Activated CD8-positive, alpha-beta memory T cell treated with anti-CD3 and anti-CD28 coated beads for 1 hour (primary cell): ENCODE data around the gene DDAH2.
A peak's percentile ranks its signal among the peaks of the same experiment; 100 is the strongest.
"Not testable (repeated sequence)": the region's sequence is repeated elsewhere in the genome, so short reads cannot be mapped to it uniquely, and the experiment has no call there.

Source experiments
- DNase-seq, 2 donors: peaks; one replicate each; pipeline ENCODE4 v3.0.0-alpha.2; 2020; ENCODE audit warnings: low read depth in 1 of 2; ENCODE audit errors: extremely low read depth in 1 of 2

The DDAH2 gene

GRCh38 chr6:31715022-31715958 is 13.8 kb downstream of the DDAH2 start, which contains the start of gene LY6G6D:
Gene LY6G6D (plus strand): TSS chr6:31715348. CDS start chr6:31715356, 8 bp downstream.
- no peak for DNase-seq

- no peak for DNase-seq
Observed at GRCh38 chr6:31713991-31714684, 15.0 kb downstream of the DDAH2 start.

GRCh38 chr6:31713465-31713864 is 15.6 kb downstream of the DDAH2 start:
- no peak for DNase-seq

GRCh38 chr6:31712296-31712695 is 16.8 kb downstream of the DDAH2 start:
- no peak for DNase-seq

GRCh38 chr6:31711233-31711632 is 17.9 kb downstream of the DDAH2 start:
- DNase-seq = no peak

GRCh38 chr6:31710523-31711219 is 18.4 kb downstream of the DDAH2 start:
- DNase-seq = no peak

- DNase-seq = not testable (repeated sequence)
Observed at GRCh38 chr6:31709157-31709556, 19.9 kb downstream of the DDAH2 start.

GRCh38 chr6:31708224-31708623 is 20.9 kb downstream of the DDAH2 start:
- no peak for DNase-seq

- no peak for DNase-seq
Observed at GRCh38 chr6:31707701-31708100, 21.4 kb downstream of the DDAH2 start.

- no peak for DNase-seq
Observed at GRCh38 chr6:31706599-31706998, 22.5 kb downstream of the DDAH2 start, which contains the start of gene LY6G6F. Gene LY6G6F (plus strand): TSS chr6:31706866. CDS start chr6:31706907, 41 bp downstream.

- DNase-seq = no peak
Observed at GRCh38 chr6:31705931-31706330, 23.2 kb downstream of the DDAH2 start.

- DNase-seq = peak; percentile 94 to 96
Observed at GRCh38 chr6:31702819-31703716, 26.0 kb downstream of the DDAH2 start, which contains the start of gene ABHD16A. Gene ABHD16A (minus strand): TSS chr6:31703324. CDS start chr6:31703281, 43 bp downstream.

GRCh38 chr6:31702405-31702818 is 26.7 kb downstream of the DDAH2 start:
- no peak for DNase-seq

GRCh38 chr6:31701666-31702404 is 27.3 kb downstream of the DDAH2 start:
- no peak for DNase-seq

GRCh38 chr6:31700740-31701401 is 28.2 kb downstream of the DDAH2 start:
- DNase-seq = no peak

- no peak for DNase-seq
Observed at GRCh38 chr6:31697555-31697954, 31.5 kb downstream of the DDAH2 start.

GRCh38 chr6:31693535-31693934 is 35.6 kb downstream of the DDAH2 start:
- no peak for DNase-seq

GRCh38 chr6:31692886-31693285 is 36.2 kb downstream of the DDAH2 start:
- no peak for DNase-seq

- DNase-seq = no peak
Observed at GRCh38 chr6:31692353-31692752, 36.7 kb downstream of the DDAH2 start.
